DOHH2 (cell line): ENCODE measurements around the gene MAGI1.

Source experiments
- CTCF ChIP-seq: fragments of 200-600 bp; sonication (generic); IDR thresholded peaks from one replicate; pipeline ENCODE4 v1.5.1; 2014; ENCODE audit warnings: antibody characterized with exemption, mild to moderate bottlenecking, low read depth, low read length; ENCODE audit not compliant: poor library complexity, severe bottlenecking
- EZH2phosphoT487 ChIP-seq: fragments of 200-600 bp; sonication (generic); IDR thresholded peaks from 2 replicates; pipeline ENCODE4 v1.6.1; 2017; ENCODE audit warnings: borderline replicate concordance, mild to moderate bottlenecking, antibody characterized with exemption, low read length, moderate library complexity, mixed read lengths

- TF ChIP-seq CTCF: no peak
- TF ChIP-seq EZH2phosphoT487: no peak
These were observed 9.3 kb downstream of the MAGI1 start for GRCh38 chr3:66029443-66029842.
